Neutrophil (primary cell): ENCODE data around the gene CEBPG.

ENCODE experiments used
- H3K27ac ChIP-seq: fragments of 200-600 bp; sonication (generic); 2 replicates; pipeline ENCODE4 v1.5.1; 2016; ENCODE audit warnings: mild to moderate bottlenecking, moderate library complexity
- H3K27me3 ChIP-seq: fragments of 200-600 bp; sonication (generic); 2 replicates; pipeline ENCODE4 v1.6.0; 2016; ENCODE audit warnings: mild to moderate bottlenecking
- H3K36me3 ChIP-seq: fragments of 200-600 bp; sonication (generic); 2 replicates; pipeline ENCODE4 v1.5.1; 2017
- H3K4me1 ChIP-seq, 2 experiments: fragments of 200-600 bp in 1 of 2; sonication (generic) in 1 of 2; 1 replicate in 1 of 2; 2 replicates in 1 of 2; pipeline versions ENCODE4 v1.5.1 to v1.6.1; 2013 to 2016; ENCODE audit warnings: low read depth in 1 of 2, low read length in 1 of 2, mild to moderate bottlenecking in 1 of 2, moderate library complexity in 1 of 2; ENCODE audit not compliant: control insufficient read depth in 1 of 2, insufficient read depth in 1 of 2
- H3K4me3 ChIP-seq, 2 experiments: fragments of 200-600 bp in 1 of 2; sonication (generic) in 1 of 2; 1 replicate in 1 of 2; 2 replicates in 1 of 2; pipeline ENCODE4 v1.5.1; 2013 to 2016; ENCODE audit warnings: low read depth in 1 of 2, low read length in 1 of 2, mild to moderate bottlenecking in 1 of 2, moderate library complexity in 1 of 2
- H3K9me3 ChIP-seq: fragments of 200-600 bp; sonication (generic); 2 replicates; pipeline ENCODE4 v1.5.1; 2016
- CTCF ChIP-seq: fragments of 200-600 bp; sonication (generic); IDR thresholded peaks from 2 replicates; pipeline ENCODE4 v1.5.1; 2016; ENCODE audit warnings: antibody characterized with exemption

Gene CEBPG

GRCh38 chr19:33368074-33368864 is 5.2 kb upstream of the CEBPG start:
- H3K36me3 ChIP-seq: no peaks in the 10 kb centered on the region
- peaks cover 30% of the 10 kb centered on the region for H3K27me3 ChIP-seq
- TF ChIP-seq CTCF: no peak
- H3K27ac ChIP-seq: no peak overlapping the region
- no peak overlapping the region for H3K4me3 ChIP-seq
- no peaks in the 10 kb centered on the region for H3K9me3 ChIP-seq
- peaks cover 11 to 16% of the 10 kb centered on the region in 2 experiments for H3K4me1 ChIP-seq

GRCh38 chr19:33370783-33371182 is 2.7 kb upstream of the CEBPG start:
- Histone ChIP-seq H3K4me1 (peaks cover 20 to 27% of the 10 kb centered on the region in 2 experiments), H3K9me3 (no peaks in the 10 kb centered on the region), H3K4me3 (no peak overlapping the region), H3K36me3 (no peaks in the 10 kb centered on the region), H3K27ac (no peak overlapping the region), H3K27me3 (peaks cover 26% of the 10 kb centered on the region)
- TF ChIP-seq CTCF: no peak

- Histone ChIP-seq H3K4me1 (peaks cover 14 to 24% of the 10 kb centered on the region in 2 experiments), H3K27me3 (peaks cover 5% of the 10 kb centered on the region), H3K36me3 (peaks cover 4% of the 10 kb centered on the region), H3K9me3 (no peaks in the 10 kb centered on the region), H3K27ac (peak overlapping the region; percentile 92), H3K4me3 (peak overlapping the region; percentile 78 to 88)
- TF ChIP-seq CTCF: no peak
These were observed 766 bp downstream of the CEBPG start for GRCh38 chr19:33374236-33374714.

GRCh38 chr19:33375156-33375836 is 1.8 kb downstream of the CEBPG start:
- Histone ChIP-seq H3K9me3 (no peaks in the 10 kb centered on the region), H3K4me3 (no peak overlapping the region), H3K36me3 (peaks cover 8% of the 10 kb centered on the region), H3K27me3 (no peaks in the 10 kb centered on the region), H3K27ac (no peak overlapping the region), H3K4me1 (peaks cover 14 to 24% of the 10 kb centered on the region in 2 experiments)
- no peak for TF ChIP-seq CTCF

GRCh38 chr19:33375837-33376159 is 2.3 kb downstream of the CEBPG start:
- H3K27ac ChIP-seq: no peak overlapping the region

More at GRCh38 chr19:33375837-33376159, 2.3 kb downstream of the CEBPG start:
- H3K36me3 ChIP-seq: peaks cover 8% of the 10 kb centered on the region
- H3K27me3 ChIP-seq: no peaks in the 10 kb centered on the region
- H3K9me3 ChIP-seq: no peaks in the 10 kb centered on the region
- no peak for TF ChIP-seq CTCF
- peaks cover 14 to 24% of the 10 kb centered on the region in 2 experiments for H3K4me1 ChIP-seq
- H3K4me3 ChIP-seq: no peak overlapping the region
